HepG2 (cell line): Measurements from ENCODE around the gene HSPA1L. TPM values are rescaled to one million over a fixed set of nuclear protein-coding genes. Genes with fewer than 3 reads are reported as not detected.

Source experiments
- DPF2 ChIP-seq: sonication (generic); formaldehyde crosslinking; IDR thresholded peaks from 2 replicates; pipeline ENCODE4 v1.4.0; 2020; ENCODE audit warnings: mild to moderate bottlenecking, low read depth, missing genetic modification reagents, borderline replicate concordance
- KDM5B ChIP-seq: sonication (generic); formaldehyde crosslinking; IDR thresholded peaks from 2 replicates; pipeline ENCODE4 v1.4.0; 2020; ENCODE audit warnings: missing genetic modification reagents, mild to moderate bottlenecking, borderline replicate concordance
- NFYB ChIP-seq: sonication (generic); formaldehyde crosslinking; IDR thresholded peaks from 2 replicates; pipeline ENCODE4 v1.4.0; 2020; ENCODE audit warnings: missing genetic modification reagents
- RFX3 ChIP-seq: IDR thresholded peaks from 2 replicates; pipeline ENCODE4 v1.6.1; 2016; ENCODE audit warnings: missing biosample characterization, missing genetic modification reagents
- SMARCC2 ChIP-seq: fragments of 450-650 bp; IDR thresholded peaks from 2 replicates; pipeline ENCODE4 v1.6.1; 2017; ENCODE audit warnings: antibody characterized with exemption, mild to moderate bottlenecking
- SP1 ChIP-seq, 2 experiments: fragments of 450-650 bp in 1 of 2; sonication (generic) in 1 of 2; formaldehyde crosslinking in 1 of 2; IDR thresholded peaks; 2 replicates each; pipeline versions ENCODE4 v1.4.0 to v1.6.1; 2016 to 2020; ENCODE audit warnings: missing genetic modification reagents in 1 of 2
- TBX3 ChIP-seq: fragments of 450-650 bp; IDR thresholded peaks from 2 replicates; pipeline ENCODE4 v1.6.1; 2017; ENCODE audit warnings: antibody characterized with exemption, mild to moderate bottlenecking, inconsistent platforms, borderline replicate concordance
- TCF7L2 ChIP-seq: IDR thresholded peaks from 2 replicates; pipeline ENCODE4 v1.6.1; 2011; ENCODE audit warnings: mild to moderate bottlenecking, low read depth, low read length, moderate library complexity
- ZNF121 ChIP-seq: sonication (generic); formaldehyde crosslinking; IDR thresholded peaks from 2 replicates; pipeline ENCODE4 v1.5.0; 2020; ENCODE audit warnings: mild to moderate bottlenecking, missing genetic modification reagents
- ZNF780A ChIP-seq: sonication (generic); formaldehyde crosslinking; IDR thresholded peaks from 2 replicates; pipeline ENCODE4 v1.8.0; 2022; ENCODE audit warnings: mild to moderate bottlenecking, missing genetic modification reagents, moderate library complexity
- ZNF879 ChIP-seq: sonication (generic); formaldehyde crosslinking; IDR thresholded peaks from 2 replicates; pipeline ENCODE4 v1.8.1; 2023; ENCODE audit warnings: missing genetic modification reagents
- ZSCAN31 ChIP-seq: sonication (generic); formaldehyde crosslinking; IDR thresholded peaks from 2 replicates; pipeline ENCODE4 v1.5.0; 2020; ENCODE audit warnings: low read depth, mild to moderate bottlenecking, missing genetic modification reagents
- polyA plus RNA-seq, 8 experiments: library from polyadenylated mRNA; depleted of rRNA in 3 of 8; stranded (reverse) in 7 of 8; unstranded in 1 of 8; fragments of >200 nt; fragmentation: Illumina TruSeq in 4 of 8; extraction: Trizol in 4 of 8; gene quantifications; 2 replicates each; pipeline versions ENCODE4 v1.2.1 to v1.2.3, GENCODE V29; 2011 to 2016; ENCODE audit warnings: low read depth in 4 of 8, missing spikeins in 1 of 8, mixed read lengths in 1 of 8; ENCODE audit not compliant: insufficient read depth in 1 of 8
- total RNA-seq, 5 experiments: library from RNA; depleted of rRNA; stranded (reverse); fragments of >200 nt; fragmentation: Illumina TruSeq; extraction: Trizol; gene quantifications; 2 replicates each; pipeline ENCODE4 v1.2.3, GENCODE V29; 2016; ENCODE audit warnings: low read depth in 1 of 5
- TF ChIP-seq, protein P1 (sequence below): sonication (generic); formaldehyde crosslinking; IDR thresholded peaks from 2 replicates; pipeline ENCODE4 v1.4.0; 2020; ENCODE audit warnings: missing genetic modification reagents
- TF ChIP-seq, protein P2 (sequence below): sonication (generic); formaldehyde crosslinking; IDR thresholded peaks from 2 replicates; pipeline ENCODE4 v1.9.0; 2022; ENCODE audit warnings: low read depth, missing genetic modification reagents
- TF ChIP-seq, protein P3 (sequence below): sonication (generic); formaldehyde crosslinking; IDR thresholded peaks from 2 replicates; pipeline ENCODE4 v1.5.1; 2020; ENCODE audit warnings: missing genetic modification reagents, mild to moderate bottlenecking, borderline replicate concordance
- TF ChIP-seq, protein P4 (sequence below): sonication (generic); formaldehyde crosslinking; IDR thresholded peaks from 2 replicates; pipeline ENCODE4 v1.5.0; 2020; ENCODE audit warnings: mild to moderate bottlenecking, missing genetic modification reagents, borderline replicate concordance
- TF ChIP-seq, protein P5 (sequence below): sonication (generic); formaldehyde crosslinking; IDR thresholded peaks from 2 replicates; pipeline ENCODE4 v1.8.1; 2023; ENCODE audit warnings: mild to moderate bottlenecking, inconsistent platforms, moderate library complexity, missing genetic modification reagents, borderline replicate concordance
- TF ChIP-seq, protein P6 (sequence below): sonication (generic); formaldehyde crosslinking; IDR thresholded peaks from 2 replicates; pipeline ENCODE4 v1.9.0; 2021; ENCODE audit warnings: missing genetic modification reagents, mild to moderate bottlenecking, borderline replicate concordance

The HSPA1L gene
- total and polyA plus RNA-seq, 2 of the 13 experiments (the other 11 are each of a cell fraction or from before 2014, with no cell fraction given) = 0.55 to 1.0 TPM

DNA sequence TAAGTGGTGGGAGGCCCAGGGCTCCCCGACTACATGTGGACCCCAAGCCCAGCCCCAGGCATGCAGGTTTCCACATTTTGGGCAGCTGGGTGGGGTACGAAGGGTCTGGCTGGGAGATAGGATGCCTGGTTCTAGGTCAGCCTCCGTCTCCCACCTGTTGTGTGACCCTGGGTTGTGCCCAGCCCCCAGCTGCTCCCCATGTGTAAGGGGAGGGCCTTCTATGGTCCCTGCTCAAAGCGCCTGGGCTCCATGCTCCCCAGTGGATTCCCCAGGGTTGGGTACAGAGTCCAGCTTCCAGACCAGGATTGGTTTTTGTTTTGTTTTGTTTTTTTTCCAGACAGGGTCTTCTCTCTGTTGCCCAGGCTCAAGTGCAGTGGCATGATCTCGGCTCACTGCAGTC lies 36.9 kb downstream of the HSPA1L start (continued):
- no peak for TF ChIP-seq SP1 (IDR thresholded peaks at IDR 0.05)
- TF ChIP-seq SP1 (CRISPR knock-in tag; IDR thresholded peaks at IDR 0.05) = no peak
- TF ChIP-seq, protein P1, sequence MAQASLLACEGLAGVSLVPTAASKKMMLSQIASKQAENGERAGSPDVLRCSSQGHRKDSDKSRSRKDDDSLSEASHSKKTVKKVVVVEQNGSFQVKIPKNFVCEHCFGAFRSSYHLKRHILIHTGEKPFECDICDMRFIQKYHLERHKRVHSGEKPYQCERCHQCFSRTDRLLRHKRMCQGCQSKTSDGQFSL (CRISPR knock-in tag) = no peak
- TF ChIP-seq DPF2 (CRISPR knock-in tag) = no peak
- TF ChIP-seq TCF7L2 = no peak
- no peak for TF ChIP-seq ZNF780A (CRISPR knock-in tag)
- TF ChIP-seq SMARCC2 = no peak
- TF ChIP-seq, protein P2, sequence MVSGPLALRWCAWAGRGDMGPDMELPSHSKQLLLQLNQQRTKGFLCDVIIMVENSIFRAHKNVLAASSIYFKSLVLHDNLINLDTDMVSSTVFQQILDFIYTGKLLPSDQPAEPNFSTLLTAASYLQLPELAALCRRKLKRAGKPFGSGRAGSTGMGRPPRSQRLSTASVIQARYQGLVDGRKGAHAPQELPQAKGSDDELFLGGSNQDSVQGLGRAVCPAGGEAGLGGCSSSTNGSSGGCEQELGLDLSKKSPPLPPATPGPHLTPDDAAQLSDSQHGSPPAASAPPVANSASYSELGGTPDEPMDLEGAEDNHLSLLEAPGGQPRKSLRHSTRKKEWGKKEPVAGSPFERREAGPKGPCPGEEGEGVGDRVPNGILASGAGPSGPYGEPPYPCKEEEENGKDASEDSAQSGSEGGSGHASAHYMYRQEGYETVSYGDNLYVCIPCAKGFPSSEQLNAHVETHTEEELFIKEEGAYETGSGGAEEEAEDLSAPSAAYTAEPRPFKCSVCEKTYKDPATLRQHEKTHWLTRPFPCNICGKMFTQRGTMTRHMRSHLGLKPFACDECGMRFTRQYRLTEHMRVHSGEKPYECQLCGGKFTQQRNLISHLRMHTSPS (CRISPR knock-in tag) = no peak
- TF ChIP-seq, protein P3, sequence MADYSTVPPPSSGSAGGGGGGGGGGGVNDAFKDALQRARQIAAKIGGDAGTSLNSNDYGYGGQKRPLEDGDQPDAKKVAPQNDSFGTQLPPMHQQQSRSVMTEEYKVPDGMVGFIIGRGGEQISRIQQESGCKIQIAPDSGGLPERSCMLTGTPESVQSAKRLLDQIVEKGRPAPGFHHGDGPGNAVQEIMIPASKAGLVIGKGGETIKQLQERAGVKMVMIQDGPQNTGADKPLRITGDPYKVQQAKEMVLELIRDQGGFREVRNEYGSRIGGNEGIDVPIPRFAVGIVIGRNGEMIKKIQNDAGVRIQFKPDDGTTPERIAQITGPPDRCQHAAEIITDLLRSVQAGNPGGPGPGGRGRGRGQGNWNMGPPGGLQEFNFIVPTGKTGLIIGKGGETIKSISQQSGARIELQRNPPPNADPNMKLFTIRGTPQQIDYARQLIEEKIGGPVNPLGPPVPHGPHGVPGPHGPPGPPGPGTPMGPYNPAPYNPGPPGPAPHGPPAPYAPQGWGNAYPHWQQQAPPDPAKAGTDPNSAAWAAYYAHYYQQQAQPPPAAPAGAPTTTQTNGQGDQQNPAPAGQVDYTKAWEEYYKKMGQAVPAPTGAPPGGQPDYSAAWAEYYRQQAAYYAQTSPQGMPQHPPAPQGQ (CRISPR knock-in tag) = no peak
- TF ChIP-seq, protein P4, sequence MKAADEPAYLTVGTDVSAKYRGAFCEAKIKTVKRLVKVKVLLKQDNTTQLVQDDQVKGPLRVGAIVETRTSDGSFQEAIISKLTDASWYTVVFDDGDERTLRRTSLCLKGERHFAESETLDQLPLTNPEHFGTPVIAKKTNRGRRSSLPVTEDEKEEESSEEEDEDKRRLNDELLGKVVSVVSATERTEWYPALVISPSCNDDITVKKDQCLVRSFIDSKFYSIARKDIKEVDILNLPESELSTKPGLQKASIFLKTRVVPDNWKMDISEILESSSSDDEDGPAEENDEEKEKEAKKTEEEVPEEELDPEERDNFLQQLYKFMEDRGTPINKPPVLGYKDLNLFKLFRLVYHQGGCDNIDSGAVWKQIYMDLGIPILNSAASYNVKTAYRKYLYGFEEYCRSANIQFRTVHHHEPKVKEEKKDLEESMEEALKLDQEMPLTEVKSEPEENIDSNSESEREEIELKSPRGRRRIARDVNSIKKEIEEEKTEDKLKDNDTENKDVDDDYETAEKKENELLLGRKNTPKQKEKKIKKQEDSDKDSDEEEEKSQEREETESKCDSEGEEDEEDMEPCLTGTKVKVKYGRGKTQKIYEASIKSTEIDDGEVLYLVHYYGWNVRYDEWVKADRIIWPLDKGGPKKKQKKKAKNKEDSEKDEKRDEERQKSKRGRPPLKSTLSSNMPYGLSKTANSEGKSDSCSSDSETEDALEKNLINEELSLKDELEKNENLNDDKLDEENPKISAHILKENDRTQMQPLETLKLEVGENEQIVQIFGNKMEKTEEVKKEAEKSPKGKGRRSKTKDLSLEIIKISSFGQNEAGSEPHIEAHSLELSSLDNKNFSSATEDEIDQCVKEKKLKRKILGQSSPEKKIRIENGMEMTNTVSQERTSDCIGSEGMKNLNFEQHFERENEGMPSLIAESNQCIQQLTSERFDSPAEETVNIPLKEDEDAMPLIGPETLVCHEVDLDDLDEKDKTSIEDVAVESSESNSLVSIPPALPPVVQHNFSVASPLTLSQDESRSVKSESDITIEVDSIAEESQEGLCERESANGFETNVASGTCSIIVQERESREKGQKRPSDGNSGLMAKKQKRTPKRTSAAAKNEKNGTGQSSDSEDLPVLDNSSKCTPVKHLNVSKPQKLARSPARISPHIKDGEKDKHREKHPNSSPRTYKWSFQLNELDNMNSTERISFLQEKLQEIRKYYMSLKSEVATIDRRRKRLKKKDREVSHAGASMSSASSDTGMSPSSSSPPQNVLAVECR (CRISPR knock-in tag) = no peak
- TF ChIP-seq, protein P5, sequence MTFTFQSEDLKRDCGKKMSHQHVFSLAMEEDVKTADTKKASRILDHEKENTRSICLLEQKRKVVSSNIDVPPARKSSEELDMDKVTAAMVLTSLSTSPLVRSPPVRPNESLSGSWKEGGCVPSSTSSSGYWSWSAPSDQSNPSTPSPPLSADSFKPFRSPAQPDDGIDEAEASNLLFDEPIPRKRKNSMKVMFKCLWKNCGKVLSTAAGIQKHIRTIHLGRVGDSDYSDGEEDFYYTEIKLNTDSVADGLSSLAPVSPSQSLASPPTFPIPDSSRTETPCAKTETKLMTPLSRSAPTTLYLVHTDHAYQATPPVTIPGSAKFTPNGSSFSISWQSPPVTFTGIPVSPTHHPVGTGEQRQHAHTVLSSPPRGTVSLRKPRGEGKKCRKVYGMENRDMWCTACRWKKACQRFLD (CRISPR knock-in tag) = no peak
- TF ChIP-seq RFX3 = no peak
- no peak for TF ChIP-seq NFYB
- no peak for TF ChIP-seq ZNF879 (CRISPR knock-in tag)
- TF ChIP-seq, protein P6, sequence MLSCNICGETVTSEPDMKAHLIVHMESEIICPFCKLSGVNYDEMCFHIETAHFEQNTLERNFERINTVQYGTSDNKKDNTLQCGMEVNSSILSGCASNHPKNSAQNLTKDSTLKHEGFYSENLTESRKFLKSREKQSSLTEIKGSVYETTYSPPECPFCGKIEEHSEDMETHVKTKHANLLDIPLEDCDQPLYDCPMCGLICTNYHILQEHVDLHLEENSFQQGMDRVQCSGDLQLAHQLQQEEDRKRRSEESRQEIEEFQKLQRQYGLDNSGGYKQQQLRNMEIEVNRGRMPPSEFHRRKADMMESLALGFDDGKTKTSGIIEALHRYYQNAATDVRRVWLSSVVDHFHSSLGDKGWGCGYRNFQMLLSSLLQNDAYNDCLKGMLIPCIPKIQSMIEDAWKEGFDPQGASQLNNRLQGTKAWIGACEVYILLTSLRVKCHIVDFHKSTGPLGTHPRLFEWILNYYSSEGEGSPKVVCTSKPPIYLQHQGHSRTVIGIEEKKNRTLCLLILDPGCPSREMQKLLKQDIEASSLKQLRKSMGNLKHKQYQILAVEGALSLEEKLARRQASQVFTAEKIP (CRISPR knock-in tag) = no peak
- TF ChIP-seq ZNF121 (CRISPR knock-in tag) = no peak
- TF ChIP-seq TBX3 = no peak
- TF ChIP-seq ZSCAN31 (CRISPR knock-in tag) = no peak
- no peak for TF ChIP-seq KDM5B (CRISPR knock-in tag)
